ENCODE data around the gene DHX32. TPM values are rescaled to one million over a fixed set of nuclear protein-coding genes. Genes with fewer than 3 reads are reported as not detected.
A peak's percentile ranks its signal among the peaks of the same experiment; 100 is the strongest.

The DHX32 gene
- polyA plus RNA-seq, 1 donor (not counting 4 experiments of a cell fraction or from before 2014, with no cell fraction given) = 48.3 TPM

- peak overlapping the region in 1 of 3 experiments; percentile 11 for H3K4me3 ChIP-seq (ENCODE audit: control insufficient read depth in 2 of 3, extremely low read depth in 1 of 3, insufficient read depth in 2 of 3, low read depth in 1 of 3, low read length in 3 of 3)
- H2AFZ ChIP-seq (ENCODE audit: control insufficient read depth, low read length) = no peak overlapping the region
- peaks cover 11% of the 10 kb centered on the region for H3K4me1 ChIP-seq (ENCODE audit: control insufficient read depth, extremely low read depth, insufficient read depth, low read length)
- H3K4me2 ChIP-seq (ENCODE audit: control insufficient read depth, extremely low read depth, insufficient read depth, low read depth, low read length) = peak overlapping the region; percentile 55
- no peaks in the 10 kb centered on the region for H3K27me3 ChIP-seq (ENCODE audit: control insufficient read depth, extremely low read depth, insufficient read depth, low read length)
- no peaks in the 10 kb centered on the region for H3K9me1 ChIP-seq (ENCODE audit: control insufficient read depth, extremely low read depth, insufficient read depth, low read length)
- no peak overlapping the region for H3K9ac ChIP-seq (ENCODE audit: control insufficient read depth, extremely low read depth, insufficient read depth, low read length)
- H4K20me1 ChIP-seq (ENCODE audit: control insufficient read depth, extremely low read depth, insufficient read depth, low read length) = no peaks in the 10 kb centered on the region
- FAIRE-seq (peak; percentile 93), DNase-seq (ENCODE audit: low read depth, low spot score) (peak; percentile 52)
- no peak for TF ChIP-seq EZH2 (IDR thresholded peaks at IDR 0.05; ENCODE audit: low read length)
- no peak for TF ChIP-seq CTCF (optimal IDR thresholded peaks at IDR 0.05 in 1 of 3, IDR thresholded peaks at IDR 0.05 in 1 of 3, conservative IDR thresholded peaks at IDR 0.05 in 1 of 3; ENCODE audit: extremely low read depth in 1 of 3, insufficient read depth in 2 of 3, low read length in 3 of 3)
- dilution Hi-C loops (cut with MboI; ENCODE audit: extremely low pct_ligation_motif_present, low sequenced_read_pairs) = no loop called here
- peaks cover 8 to 18% of the 10 kb centered on the region in 2 experiments for H3K36me3 ChIP-seq (ENCODE audit: control insufficient read depth in 2 of 2, extremely low read depth in 1 of 2, insufficient read depth in 2 of 2, low read length in 2 of 2)
- H3K27ac ChIP-seq (ENCODE audit: control insufficient read depth, insufficient read depth, low read length) = peak overlapping the region; percentile 45
- peaks cover 2% of the 10 kb centered on the region for H3K9me3 ChIP-seq (ENCODE audit: control insufficient read depth, low read depth, low read length)
- peaks cover 11% of the 10 kb centered on the region for H3K79me2 ChIP-seq (ENCODE audit: control insufficient read depth, insufficient read depth, low read length)
Measured at GRCh38 chr10:125878957-125879835, 1.9 kb downstream of the DHX32 start.

- Histone ChIP-seq H4K20me1 (ENCODE audit: control insufficient read depth, extremely low read depth, insufficient read depth, low read length) (no peaks in the 10 kb centered on the region), H3K27ac (ENCODE audit: control insufficient read depth, insufficient read depth, low read length) (no peak overlapping the region), H3K4me3 (ENCODE audit: control insufficient read depth in 2 of 3, extremely low read depth in 1 of 3, insufficient read depth in 2 of 3, low read depth in 1 of 3, low read length in 3 of 3) (no peak overlapping the region), H3K9ac (ENCODE audit: control insufficient read depth, extremely low read depth, insufficient read depth, low read length) (no peak overlapping the region), H2AFZ (ENCODE audit: control insufficient read depth, low read length) (no peak overlapping the region), H3K4me1 (ENCODE audit: control insufficient read depth, extremely low read depth, insufficient read depth, low read length) (peaks cover 9% of the 10 kb centered on the region), H3K36me3 (ENCODE audit: control insufficient read depth in 2 of 2, extremely low read depth in 1 of 2, insufficient read depth in 2 of 2, low read length in 2 of 2) (peaks cover 5 to 11% of the 10 kb centered on the region in 2 experiments), H3K9me1 (ENCODE audit: control insufficient read depth, extremely low read depth, insufficient read depth, low read length) (no peaks in the 10 kb centered on the region), H3K4me2 (ENCODE audit: control insufficient read depth, extremely low read depth, insufficient read depth, low read depth, low read length) (no peak overlapping the region), H3K27me3 (ENCODE audit: control insufficient read depth, extremely low read depth, insufficient read depth, low read length) (no peaks in the 10 kb centered on the region), H3K9me3 (ENCODE audit: control insufficient read depth, low read depth, low read length) (peaks cover under 1% of the 10 kb centered on the region), H3K79me2 (ENCODE audit: control insufficient read depth, insufficient read depth, low read length) (no peaks in the 10 kb centered on the region)
- dilution Hi-C loops (cut with MboI; ENCODE audit: extremely low pct_ligation_motif_present, low sequenced_read_pairs) = no loop called here
- FAIRE-seq = no peak
- TF ChIP-seq EZH2 (IDR thresholded peaks at IDR 0.05; ENCODE audit: low read length) (no peak), CTCF (optimal IDR thresholded peaks at IDR 0.05 in 1 of 3, IDR thresholded peaks at IDR 0.05 in 1 of 3, conservative IDR thresholded peaks at IDR 0.05 in 1 of 3; ENCODE audit: extremely low read depth in 1 of 3, insufficient read depth in 2 of 3, low read length in 3 of 3) (no peak)
- DNase-seq (ENCODE audit: low read depth, low spot score) = no peak
Measured at GRCh38 chr10:125871338-125871737, 9.8 kb downstream of the DHX32 start.
